ENCODE results near the gene ISOC1. TPM values are rescaled to one million over a fixed set of nuclear protein-coding genes. Genes with fewer than 3 reads are reported as not detected.

ISOC1 gene
- total RNA-seq, 1 experiment from 2014 or later, result 21.1 TPM

- no peaks in the 10 kb centered on the region for H3K9me3 ChIP-seq (ENCODE audit: low read depth, low read length, poor library complexity, severe bottlenecking)
- H3K36me3 ChIP-seq (ENCODE audit: insufficient read depth, low read length, poor library complexity, severe bottlenecking), result no peaks in the 10 kb centered on the region
- intact Hi-C loops (cut with micrococcal nuclease; ENCODE audit: unreplicated experiment), result no loop called here
- BruUV-seq (replicated peaks), result no TSS peak
- DNase-seq (ENCODE audit: low spot score), result no peak
- TF ChIP-seq EZH2 (IDR thresholded peaks at IDR 0.05; ENCODE audit: borderline replicate concordance, low read depth, low read length, poor library complexity, severe bottlenecking), result no peak
- no peak for TF ChIP-seq CTCF (conservative IDR thresholded peaks at IDR 0.05; ENCODE audit: low read depth, low read length)
- CTCF ChIA-PET, result no interaction called here
- H3K27me3 ChIP-seq (replicated peaks; ENCODE audit: insufficient read depth, low read depth, low read length, poor library complexity), result no peaks in the 10 kb centered on the region
- no peak overlapping the region for H3K27ac ChIP-seq (ENCODE audit: low read depth, low read length, poor library complexity, severe bottlenecking)
- no peaks in the 10 kb centered on the region for H3K4me1 ChIP-seq (ENCODE audit: insufficient read depth, low read length, poor library complexity, severe bottlenecking)
- POLR2A ChIA-PET (ENCODE audit: low non-redundant PET), result no interaction called here
- H3K4me3 ChIP-seq (ENCODE audit: low read depth, low read length, poor library complexity, severe bottlenecking), result no peak overlapping the region
Observed at GRCh38 chr5:129111351-129111750, 16.8 kb downstream of the ISOC1 start.

DNA sequence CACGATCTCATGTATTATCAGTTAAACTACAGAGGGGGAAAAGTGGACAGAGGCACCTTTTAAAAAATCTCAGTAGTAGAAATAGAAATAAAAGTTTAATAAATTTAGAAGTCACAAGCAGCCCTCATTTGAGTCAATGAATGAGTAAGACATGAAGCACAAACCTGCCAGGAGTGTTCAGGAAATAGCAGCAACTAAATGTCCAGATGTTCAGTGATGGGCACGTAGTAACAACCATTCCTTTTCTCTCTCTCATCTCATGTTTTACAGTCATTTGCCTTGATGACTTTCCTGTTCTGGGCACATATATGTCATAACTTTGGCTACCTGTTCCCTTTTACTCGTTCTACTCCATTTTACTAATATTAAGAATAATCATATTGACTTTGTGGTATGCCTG is 17.7 kb downstream of the ISOC1 start:
- Histone ChIP-seq H3K9me3 (ENCODE audit: low read depth, low read length, poor library complexity, severe bottlenecking) (no peaks in the 10 kb centered on the region), H3K4me1 (ENCODE audit: insufficient read depth, low read length, poor library complexity, severe bottlenecking) (no peaks in the 10 kb centered on the region), H3K36me3 (ENCODE audit: insufficient read depth, low read length, poor library complexity, severe bottlenecking) (no peaks in the 10 kb centered on the region), H3K27ac (ENCODE audit: low read depth, low read length, poor library complexity, severe bottlenecking) (no peak overlapping the region), H3K27me3 (replicated peaks; ENCODE audit: insufficient read depth, low read depth, low read length, poor library complexity) (no peaks in the 10 kb centered on the region), H3K4me3 (ENCODE audit: low read depth, low read length, poor library complexity, severe bottlenecking) (no peak overlapping the region)
- ChIA-PET CTCF (no interaction called here), POLR2A (ENCODE audit: low non-redundant PET) (no interaction called here)
- no TSS peak for BruUV-seq (replicated peaks)
- DNase-seq (ENCODE audit: low spot score), result no peak
- intact Hi-C loops (cut with micrococcal nuclease; ENCODE audit: unreplicated experiment), result no loop called here
- no peak for TF ChIP-seq EZH2 (IDR thresholded peaks at IDR 0.05; ENCODE audit: borderline replicate concordance, low read depth, low read length, poor library complexity, severe bottlenecking)
- no peak for TF ChIP-seq CTCF (conservative IDR thresholded peaks at IDR 0.05; ENCODE audit: low read depth, low read length)

DNA sequence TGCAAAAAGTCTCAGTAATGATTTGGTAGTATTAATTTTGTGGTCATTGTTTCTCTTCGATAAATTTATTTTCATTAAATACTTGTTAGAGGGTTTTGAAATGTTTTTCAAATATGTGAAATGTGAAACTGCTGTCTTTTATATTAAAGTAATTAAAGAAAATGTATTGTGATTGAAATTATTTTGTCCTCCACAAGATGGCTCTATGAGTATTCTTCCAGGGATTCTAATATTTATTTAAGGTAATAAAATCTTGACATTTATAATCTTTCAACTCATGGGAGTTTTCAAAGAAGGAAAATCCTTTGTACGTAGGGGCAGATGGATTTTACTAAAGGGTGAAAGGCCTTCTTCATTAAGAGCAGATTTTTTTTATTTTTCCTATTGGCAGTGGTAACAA is 19.3 kb downstream of the ISOC1 start:
- Histone ChIP-seq H3K4me1 (ENCODE audit: insufficient read depth, low read length, poor library complexity, severe bottlenecking) (no peaks in the 10 kb centered on the region), H3K27ac (ENCODE audit: low read depth, low read length, poor library complexity, severe bottlenecking) (no peak overlapping the region), H3K9me3 (ENCODE audit: low read depth, low read length, poor library complexity, severe bottlenecking) (no peaks in the 10 kb centered on the region), H3K4me3 (ENCODE audit: low read depth, low read length, poor library complexity, severe bottlenecking) (no peak overlapping the region), H3K36me3 (ENCODE audit: insufficient read depth, low read length, poor library complexity, severe bottlenecking) (no peaks in the 10 kb centered on the region), H3K27me3 (replicated peaks; ENCODE audit: insufficient read depth, low read depth, low read length, poor library complexity) (no peaks in the 10 kb centered on the region)
- no peak for DNase-seq (ENCODE audit: low spot score)
- ChIA-PET POLR2A (ENCODE audit: low non-redundant PET) (no interaction called here), CTCF (no interaction called here)
- no TSS peak for BruUV-seq (replicated peaks)
- intact Hi-C loops (cut with micrococcal nuclease; ENCODE audit: unreplicated experiment), result no loop called here
- TF ChIP-seq CTCF (conservative IDR thresholded peaks at IDR 0.05; ENCODE audit: low read depth, low read length) (no peak; the same call in 1 of the 2 replicates), EZH2 (IDR thresholded peaks at IDR 0.05; ENCODE audit: borderline replicate concordance, low read depth, low read length, poor library complexity, severe bottlenecking) (no peak)

Measured in A673 (cell line).